SK-MEL-5 (cell line): ENCODE measurements around the gene QPCT. TPM values are rescaled to one million over a fixed set of nuclear protein-coding genes. Genes with fewer than 3 reads are reported as not detected.
"Not testable (repeated sequence)": the region's sequence is repeated elsewhere in the genome, so short reads cannot be mapped to it uniquely, and the experiment has no call there.

Experiments
- DNase-seq: peaks from one replicate; pipeline ENCODE4 v3.0.0-alpha.2; 2016; ENCODE audit warnings: low read depth, low spot score
- in situ Hi-C: cut with HindIII; loops from 2 replicates; pipeline ENCODE4 v1.10.0; 2016; ENCODE audit warnings: low sequenced_read_pairs, high pct_unique_total_duplicates, low pct_unique_long_range_greater_than_20kb
- polyA plus RNA-seq, 2 experiments: library from polyadenylated mRNA; depleted of rRNA; stranded (reverse); fragments of >200 nt; gene quantifications; 2 replicates each; pipeline ENCODE4 v1.2.3, GENCODE V29; 2015
- total RNA-seq: library from RNA; depleted of rRNA; stranded (reverse); fragments of >200 nt; shearing (Covaris generic); gene quantifications from 2 replicates; pipeline ENCODE4 v1.2.3, GENCODE V29; 2014; rRNA removed

The QPCT gene
- total RNA-seq, result 2,187 and 2,298 TPM in 2 replicates
- polyA plus RNA-seq (2015; cell fraction: cytosol; rRNA removed), result 1,483 and 1,520 TPM in 2 replicates
- 229 and 235 TPM in 2 replicates for polyA plus RNA-seq (2015; cell fraction: nucleus; rRNA removed)

DNA sequence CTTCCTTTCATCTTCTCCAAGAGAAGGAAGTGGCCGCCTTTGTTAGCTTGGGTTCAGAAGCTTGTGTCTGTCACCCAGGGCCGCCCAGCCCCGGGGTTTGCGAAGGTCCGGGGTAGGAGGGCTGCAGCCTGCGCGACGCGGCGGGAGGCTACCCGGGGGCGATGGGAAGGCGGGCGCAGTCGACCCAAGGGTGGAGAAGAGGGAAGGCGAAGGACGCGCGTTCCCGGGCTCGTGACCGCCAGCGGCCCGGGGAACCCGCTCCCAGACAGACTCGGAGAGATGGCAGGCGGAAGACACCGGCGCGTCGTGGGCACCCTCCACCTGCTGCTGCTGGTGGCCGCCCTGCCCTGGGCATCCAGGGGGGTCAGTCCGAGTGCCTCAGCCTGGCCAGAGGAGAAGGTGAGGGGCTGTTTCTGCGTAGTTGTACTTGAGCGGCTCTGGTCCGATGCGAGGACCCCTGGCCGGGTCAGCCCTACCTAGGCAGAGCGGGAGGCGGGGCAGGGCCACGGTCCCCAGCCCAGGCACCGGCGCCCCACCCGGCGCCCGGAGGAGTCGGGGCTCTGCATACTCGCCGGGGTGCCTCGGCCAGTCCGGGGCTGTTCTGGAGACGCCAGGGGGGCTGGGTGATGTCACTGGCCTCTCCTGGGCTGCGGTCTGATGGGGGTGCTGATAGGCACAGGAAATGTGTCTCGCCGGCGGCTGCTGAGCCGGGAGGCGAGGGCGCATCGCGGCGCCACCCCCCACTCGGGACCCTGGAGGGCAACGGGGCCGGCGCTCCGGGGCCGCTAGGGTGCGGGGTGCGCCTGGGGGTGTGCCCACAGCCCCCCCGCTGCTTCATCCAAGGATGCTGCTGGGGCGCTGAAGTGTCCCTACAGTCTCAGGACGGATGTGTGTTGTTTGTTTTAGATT is at the start of gene QPCT:
QPCT (plus strand) TSS at position 178 of the 909 bp plus-strand sequence; CDS start at position 280, 102 bp downstream.
- peak; percentile 81 for DNase-seq
- in situ Hi-C loops, result no loop called here

DNA sequence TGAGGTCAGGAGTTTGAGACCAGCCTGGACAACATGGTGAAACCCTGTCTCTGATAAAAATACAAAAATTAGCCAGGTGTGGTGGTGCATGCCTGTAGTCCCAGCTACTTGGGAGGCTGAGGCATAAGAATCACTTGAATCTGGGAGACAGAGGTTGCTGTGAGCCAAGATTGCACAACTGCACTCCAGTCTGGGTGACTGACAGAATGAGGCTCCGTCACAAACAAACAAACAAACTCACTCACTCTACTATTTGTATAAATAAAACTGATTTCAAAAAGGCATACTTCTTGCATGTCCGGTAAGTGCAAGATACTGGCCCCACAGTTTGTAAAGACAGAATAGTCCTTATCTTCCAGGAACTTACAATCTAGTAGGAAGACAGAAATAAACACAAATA is 49.6 kb upstream of the QPCT start:
- DNase-seq, in situ Hi-C loops: not testable (repeated sequence)

DNA sequence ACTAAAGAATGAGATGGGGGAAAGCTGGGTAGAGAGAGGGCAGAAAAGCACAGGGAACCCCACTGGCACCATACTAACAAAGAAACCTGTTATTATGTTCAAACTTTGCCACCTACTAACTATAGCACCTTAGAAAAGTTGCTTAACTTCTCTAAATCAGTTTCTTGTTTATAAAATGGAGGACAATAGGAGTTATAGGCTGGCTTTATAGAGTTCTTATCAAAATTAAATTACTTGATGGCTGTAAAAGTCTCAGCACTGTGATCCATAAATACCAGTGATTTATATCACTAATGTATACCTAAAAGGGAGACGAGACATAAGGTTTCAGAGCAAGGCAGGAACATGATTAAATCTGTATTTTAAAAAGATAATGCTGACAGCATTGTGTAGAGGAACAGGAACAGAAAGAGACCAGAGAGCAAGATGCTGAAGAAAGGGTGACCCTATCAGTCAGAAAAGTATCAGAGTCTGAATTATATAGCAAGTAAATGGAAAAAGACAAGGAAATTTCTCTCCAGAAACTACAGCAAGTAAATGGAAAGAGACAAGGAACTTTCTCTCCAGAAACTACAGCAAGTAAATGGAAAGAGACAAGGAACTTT is 48.9 kb upstream of the QPCT start:
- DNase-seq, result no peak
- in situ Hi-C loops, result no loop called here

DNA sequence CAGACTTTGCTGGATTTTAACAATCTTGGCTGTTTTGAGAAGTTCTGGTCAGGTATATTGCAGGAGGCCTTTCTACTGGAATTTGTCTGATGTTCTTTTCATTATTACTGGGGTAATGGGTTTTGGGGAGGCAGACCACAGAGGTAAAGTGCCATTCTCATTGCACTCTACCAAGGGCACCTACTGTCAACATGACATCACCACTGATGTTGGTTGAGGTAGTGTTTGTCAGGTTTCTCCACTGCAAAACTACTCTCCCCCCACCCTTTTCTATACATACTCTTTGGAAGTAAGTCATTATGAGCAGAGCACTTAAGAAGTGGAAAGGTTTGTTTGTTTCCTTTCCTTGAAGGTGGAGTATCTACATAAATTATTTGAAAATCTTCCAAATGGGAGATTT is 46.8 kb upstream of the QPCT start:
- in situ Hi-C loops, result no loop called here

DNA sequence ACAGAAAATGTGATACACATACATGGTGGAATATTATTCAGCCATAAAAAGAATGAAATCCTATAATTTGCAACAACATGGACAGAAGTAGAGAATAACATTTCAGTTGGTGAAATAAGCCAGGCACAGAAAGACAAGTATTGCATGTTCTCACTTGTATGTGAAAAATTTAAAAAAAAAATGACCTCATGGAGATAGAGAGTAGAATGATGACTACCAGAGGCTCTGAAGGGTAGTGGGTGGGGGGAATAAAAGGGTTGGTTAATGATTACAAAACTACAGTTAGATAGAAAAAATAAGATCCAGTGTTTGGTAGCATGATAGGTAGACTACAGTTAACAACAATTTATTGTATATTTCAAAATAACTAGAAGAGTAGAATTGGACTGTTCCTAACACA is 44.3 kb upstream of the QPCT start:
- in situ Hi-C loops, result no loop called here
- no peak for DNase-seq

More for the DNA sequence above, 46.8 kb upstream of the QPCT start:
- no peak for DNase-seq

DNA sequence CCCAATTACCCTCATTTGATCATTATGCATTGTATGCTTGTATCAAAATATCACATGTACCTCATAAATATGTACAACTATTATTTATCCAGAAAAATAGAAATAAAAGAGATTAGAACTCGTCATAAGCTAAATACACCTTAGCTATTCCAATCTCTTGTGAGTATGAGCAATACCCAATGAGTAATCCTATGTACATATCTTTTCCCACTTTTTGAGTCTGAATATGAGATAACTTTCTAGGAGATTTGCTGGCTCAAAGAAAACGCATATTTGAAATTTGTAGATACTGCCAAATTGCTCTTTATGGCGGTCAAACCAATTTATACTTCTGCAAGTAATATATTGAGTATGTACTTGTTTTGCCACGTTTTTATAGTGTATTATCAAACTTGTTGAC is 43.9 kb upstream of the QPCT start:
- in situ Hi-C loops, result no loop called here
- DNase-seq, result no peak

DNA sequence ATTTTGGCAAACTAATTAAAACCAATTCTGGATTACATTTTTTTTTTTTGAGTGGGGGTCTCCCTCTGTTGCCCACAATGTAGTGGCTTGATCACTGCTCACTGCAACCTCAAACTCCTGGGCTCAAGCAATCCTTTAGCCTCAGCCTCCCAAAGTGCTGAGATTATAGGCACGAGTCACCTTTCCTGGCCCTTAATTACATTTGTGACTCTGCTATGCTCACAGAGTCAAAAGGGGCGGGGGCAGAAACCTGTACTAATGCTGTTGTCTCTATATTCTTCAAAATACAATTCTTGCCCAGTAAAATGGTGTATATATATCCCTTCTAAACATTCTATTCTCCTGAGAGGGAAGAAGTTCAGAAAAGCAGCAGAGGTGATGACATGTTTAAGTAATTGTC is 43.0 kb upstream of the QPCT start:
- in situ Hi-C loops, result no loop called here
- DNase-seq, result no peak

DNA sequence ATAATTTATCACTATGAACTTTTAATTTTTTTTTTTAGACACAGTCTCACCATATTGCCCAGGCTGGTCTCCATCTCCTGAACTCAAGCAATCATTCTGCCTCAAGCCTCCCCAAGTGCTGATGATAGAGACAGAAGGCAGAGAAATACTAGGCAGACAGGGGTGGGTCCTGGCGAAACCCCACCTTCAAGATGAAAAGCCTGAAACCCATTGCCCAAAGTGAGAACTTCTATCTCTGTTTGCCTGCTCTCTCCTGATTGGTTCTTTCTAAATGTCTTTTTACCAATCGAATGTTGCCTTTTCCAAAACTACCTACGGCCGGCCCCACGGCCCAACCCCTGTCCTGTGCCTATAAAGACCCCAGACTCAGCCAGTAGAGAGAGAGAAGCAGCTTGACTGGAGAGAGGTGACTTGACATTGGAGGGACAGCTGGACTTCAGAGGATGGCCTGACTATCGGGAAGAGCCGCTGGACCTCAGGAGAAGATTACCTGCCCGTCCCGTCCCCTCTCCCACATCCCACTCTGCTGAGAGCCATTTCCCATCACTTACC is 41.7 kb upstream of the QPCT start:
- in situ Hi-C loops, result no loop called here
- DNase-seq, result no peak

DNA sequence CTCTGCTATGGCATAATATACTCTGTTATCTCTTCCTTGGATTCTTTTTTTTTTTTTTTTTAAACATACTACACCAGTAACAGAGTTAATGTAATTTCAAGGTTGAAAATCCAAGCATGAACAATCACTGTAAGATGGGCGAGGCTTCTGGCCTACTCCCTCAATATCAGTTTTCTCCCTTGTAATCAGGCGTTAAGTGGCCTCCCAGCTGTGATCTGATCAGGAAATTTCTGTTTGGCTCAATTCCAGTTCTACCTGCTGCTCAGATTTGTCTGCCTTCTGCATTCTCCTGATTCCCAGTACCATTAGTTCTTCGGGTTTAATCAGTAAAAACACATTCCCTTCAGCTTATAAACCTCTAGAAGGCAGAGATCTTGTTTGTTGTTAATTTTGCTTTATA is 38.4 kb upstream of the QPCT start:
- in situ Hi-C loops, result no loop called here
- DNase-seq, result no peak

DNA sequence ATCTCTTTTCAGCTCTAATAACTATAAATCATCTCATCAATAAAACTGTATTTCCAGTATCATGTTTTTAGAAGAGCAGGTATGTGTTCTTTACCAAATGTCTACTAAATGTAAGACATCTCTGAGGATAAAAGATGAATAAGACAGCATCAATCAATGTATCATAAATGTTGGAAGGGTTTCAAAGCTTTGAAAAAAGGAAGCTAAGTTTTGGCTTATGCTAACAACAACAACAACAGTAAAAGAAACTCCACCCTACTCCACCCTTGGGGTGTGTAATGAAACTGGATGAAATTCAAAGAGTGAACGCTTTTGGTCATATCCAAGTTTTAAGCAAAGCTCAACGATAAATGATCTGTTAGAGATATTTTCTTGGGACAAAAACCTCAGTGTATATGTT is 36.9 kb upstream of the QPCT start:
- DNase-seq, result no peak
- in situ Hi-C loops, result no loop called here

DNA sequence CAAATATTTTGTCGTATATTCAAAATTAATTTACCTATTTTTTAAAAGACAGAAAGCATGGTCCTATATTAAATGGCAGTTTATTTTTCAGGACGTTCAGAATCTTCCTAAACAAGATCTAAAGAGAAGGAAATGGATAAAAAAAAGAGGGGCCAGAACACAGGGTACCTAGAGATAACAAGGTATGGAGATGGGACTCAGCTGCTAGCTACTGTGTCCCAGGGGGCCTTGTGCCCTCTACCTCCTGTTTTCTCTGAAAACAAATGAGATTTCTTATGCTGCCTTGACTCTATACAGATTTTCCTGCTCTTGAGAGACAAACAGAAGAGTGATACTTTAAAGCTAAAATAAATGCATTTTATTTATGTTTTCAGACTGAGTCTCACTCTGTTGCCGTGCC is 29.1 kb upstream of the QPCT start:
- in situ Hi-C loops, result no loop called here
- DNase-seq, result peak; percentile 47

DNA sequence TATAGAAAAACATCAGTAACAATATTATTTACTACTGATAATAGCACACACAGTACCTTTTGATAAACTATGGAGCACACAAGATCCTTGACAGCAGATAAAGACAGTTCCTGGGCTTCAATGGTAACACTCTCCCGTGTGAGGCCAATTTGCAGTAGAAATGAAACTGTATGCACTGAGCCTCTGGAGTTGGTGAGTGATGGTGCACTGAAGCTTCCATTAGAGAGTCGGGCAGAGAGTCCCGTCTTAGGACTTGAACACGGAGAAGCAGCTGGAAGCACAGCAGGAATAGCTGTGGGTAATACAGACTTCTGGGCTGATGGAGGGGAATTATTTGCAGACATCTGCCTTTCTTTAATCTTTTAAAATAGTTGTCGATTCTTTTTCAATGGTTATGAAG is 28.2 kb upstream of the QPCT start:
- DNase-seq, result peak; percentile 75
- in situ Hi-C loops, result no loop called here

DNA sequence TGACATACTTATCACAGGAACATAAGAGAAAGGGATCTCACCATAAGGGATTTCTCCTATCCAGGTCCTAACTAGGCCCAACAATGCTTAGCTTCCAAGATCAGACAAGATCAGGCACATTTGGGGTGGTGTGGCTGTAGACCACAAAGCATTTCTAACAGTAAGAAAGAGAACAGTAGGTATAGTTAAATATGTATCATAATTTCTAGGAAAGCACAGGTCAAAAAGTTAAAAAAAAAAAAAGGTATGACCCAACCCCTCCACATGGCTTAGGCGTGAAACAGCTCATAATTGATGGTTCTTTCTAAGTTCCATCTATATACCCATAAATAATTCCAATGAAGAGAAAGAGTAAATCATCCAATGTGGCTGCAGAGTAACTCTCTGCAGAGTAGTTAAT is 26.7 kb upstream of the QPCT start:
- in situ Hi-C loops, result no loop called here
- DNase-seq, result peak; percentile 31

DNA sequence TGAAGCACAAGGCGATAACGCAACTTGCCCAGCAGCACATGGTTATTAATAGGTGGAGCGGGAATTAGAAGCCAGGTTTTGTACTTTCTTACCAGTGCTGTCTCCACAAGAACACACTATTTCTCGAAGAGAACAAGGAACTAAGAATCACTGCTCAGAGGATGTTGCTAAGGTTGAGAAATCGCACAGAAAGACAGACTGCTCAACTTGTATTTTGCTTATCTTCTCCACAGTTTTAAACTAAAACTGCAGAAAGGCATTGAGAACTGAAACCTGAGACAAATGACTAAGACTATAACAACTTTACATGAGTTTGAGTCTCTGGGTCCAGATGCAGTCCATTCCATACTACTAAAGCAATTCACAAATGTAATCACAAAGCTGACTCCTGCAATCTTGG is 26.0 kb upstream of the QPCT start:
- peak; percentile 47 for DNase-seq
- in situ Hi-C loops, result no loop called here

DNA sequence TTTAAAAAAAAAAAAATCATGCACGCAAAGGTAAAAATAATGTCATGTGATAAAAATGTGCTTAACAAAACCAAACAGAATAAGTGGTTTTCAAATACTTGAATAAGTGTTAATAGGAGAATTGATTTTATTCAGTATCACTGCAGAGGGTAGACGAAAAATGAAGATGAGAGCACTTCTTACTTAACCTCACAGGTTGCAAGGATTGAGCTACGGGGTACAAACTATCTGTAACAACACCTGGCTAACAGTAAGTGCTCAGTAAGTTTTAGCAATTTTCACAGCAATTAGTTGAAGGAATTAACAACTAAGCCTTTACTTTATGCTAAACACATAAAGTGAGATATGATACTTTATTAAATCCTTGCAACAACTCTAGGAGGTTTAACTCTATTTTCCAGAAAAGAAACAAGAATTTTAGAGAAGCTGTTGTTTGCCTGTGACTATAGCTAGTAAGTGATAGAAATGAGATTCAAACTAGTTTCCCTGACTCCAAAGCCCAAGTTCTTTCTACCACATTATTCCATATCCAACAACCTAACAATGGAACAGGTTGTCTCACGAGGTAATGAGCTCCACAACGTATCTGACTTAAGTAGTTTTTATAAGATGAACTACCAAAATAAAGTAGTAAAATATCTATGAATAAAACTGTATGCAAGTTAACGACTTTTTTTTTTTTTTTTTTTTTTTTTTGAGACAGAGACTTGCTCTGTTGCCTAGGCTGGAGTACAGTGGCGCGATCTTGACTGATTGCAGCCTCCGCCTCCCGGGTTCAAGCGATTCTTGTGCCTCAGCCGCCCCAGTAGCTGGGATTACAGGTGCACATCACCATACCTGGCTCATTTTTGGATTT is 24.4 kb upstream of the QPCT start:
- in situ Hi-C loops, result no loop called here
- DNase-seq, result peak; percentile 56

DNA sequence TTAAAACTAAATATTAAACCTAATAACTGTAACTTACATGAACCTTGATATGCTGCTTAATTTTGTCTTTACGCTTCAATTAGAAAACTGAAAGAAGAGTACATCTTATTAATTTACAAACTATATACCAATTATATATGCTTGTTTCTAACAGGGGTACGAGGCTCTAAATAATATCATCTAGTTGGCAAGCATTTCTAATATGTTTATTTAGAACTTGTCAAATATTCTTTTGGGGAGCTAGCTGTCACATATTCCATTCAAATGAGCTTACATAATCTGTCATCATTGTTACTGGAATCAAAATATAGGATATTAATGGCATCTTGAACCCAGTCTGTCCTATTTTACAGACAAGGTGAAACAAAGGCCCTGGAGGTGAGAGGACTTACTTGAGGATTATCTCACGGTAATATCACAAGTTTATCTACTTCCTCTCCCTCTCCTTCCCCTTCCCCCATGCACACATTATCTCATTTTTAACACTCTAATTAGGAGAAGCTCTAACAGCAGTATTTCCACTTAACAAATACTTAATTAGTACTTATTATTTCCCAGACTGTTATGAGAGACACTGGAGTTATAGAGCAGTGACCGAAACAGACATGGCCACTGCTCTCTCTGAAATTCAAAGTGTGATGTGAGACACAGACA is 23.3 kb upstream of the QPCT start:
- in situ Hi-C loops, result no loop called here
- no peak for DNase-seq

DNA sequence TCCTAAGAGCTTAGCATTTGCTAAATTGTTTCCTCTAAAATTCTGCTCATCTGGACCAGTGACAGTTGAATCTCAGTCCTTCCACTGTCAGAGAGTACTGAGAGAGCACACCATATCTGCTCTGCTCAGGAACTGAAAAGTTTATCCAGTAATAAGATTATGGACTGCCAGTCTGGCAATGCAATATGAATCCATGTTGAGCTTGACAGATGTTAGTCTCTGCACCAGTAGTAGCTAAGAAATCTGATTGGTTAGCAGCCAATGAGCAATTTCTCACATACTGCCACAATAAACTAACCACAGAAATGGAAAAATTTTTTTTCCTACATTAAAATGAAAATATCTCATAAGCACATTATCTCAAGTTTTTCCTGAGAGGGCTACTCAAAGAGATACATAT is 22.1 kb upstream of the QPCT start:
- in situ Hi-C loops, result no loop called here
- peak; percentile 65 for DNase-seq
